Gastroesophageal sphincter (tissue), 4 donors: Measurements from ENCODE around the gene GUSB. TPM values are rescaled to one million over a fixed set of nuclear protein-coding genes. Genes with fewer than 3 reads are reported as not detected.
"Not testable (repeated sequence)": the region's sequence is repeated elsewhere in the genome, so short reads cannot be mapped to it uniquely, and the experiment has no call there.

Experiments
- ATAC-seq: fragments of 150-250 bp; one replicate; pipeline ENCODE4 v1.9.1; 2016; ENCODE audit warnings: mild to moderate bottlenecking, moderate library complexity
- H3K27ac ChIP-seq, 4 donors: fragments of 200-600 bp; sonication (generic) in 3 of 4; 1 replicate in 3 of 4; 2 replicates in 1 of 4; pipeline ENCODE4 v1.5.1; 2016 to 2019
- H3K27me3 ChIP-seq: fragments of 200-600 bp; sonication (generic); one replicate; pipeline ENCODE4 v1.5.1; 2019
- H3K36me3 ChIP-seq, 2 donors: fragments of 200-600 bp; sonication (generic); one replicate each; pipeline ENCODE4 v1.5.1; 2019; ENCODE audit warnings: control low read depth in 1 of 2
- H3K4me1 ChIP-seq, 3 donors: fragments of 200-600 bp; sonication (generic); 1 replicate in 2 of 3; 2 replicates in 1 of 3; pipeline ENCODE4 v1.5.1; 2016 to 2019; ENCODE audit warnings: control low read depth in 2 of 3
- H3K4me3 ChIP-seq, 2 donors: fragments of 200-600 bp; sonication (generic); one replicate each; pipeline ENCODE4 v1.5.1; 2019; ENCODE audit warnings: mild to moderate bottlenecking in 1 of 2, moderate library complexity in 1 of 2
- H3K9me3 ChIP-seq, 3 donors: fragments of 200-600 bp; sonication (generic); one replicate each; pipeline ENCODE4 v1.5.1; 2017 to 2019; ENCODE audit warnings: control low read depth in 2 of 3
- EP300 ChIP-seq: sonication (generic); formaldehyde crosslinking; IDR thresholded peaks from one replicate; pipeline ENCODE4 v1.6.1; 2017; ENCODE audit warnings: antibody characterized with exemption, mild to moderate bottlenecking
- POLR2A ChIP-seq, 2 donors: fragments of 450-650 bp; IDR thresholded peaks; one replicate each; pipeline ENCODE4 v1.6.1; 2017; ENCODE audit warnings: antibody characterized with exemption in 2 of 2, mild to moderate bottlenecking in 2 of 2, moderate library complexity in 1 of 2
- POLR2AphosphoS5 ChIP-seq: sonication (generic); formaldehyde crosslinking; IDR thresholded peaks from one replicate; pipeline ENCODE4 v1.6.1; 2017; ENCODE audit warnings: antibody characterized with exemption
- WGBS, 2 donors: methylation state at CpG; one replicate each; pipeline ENCODE4 v1.1.5; 2018; ENCODE audit warnings: low coverage in 1 of 2; 5-methylcytosine and 5-hydroxymethylcytosine counted together
- total RNA-seq, 4 donors: library from RNA; depleted of rRNA; stranded (reverse); fragments of >200 nt; gene quantifications; one replicate each; pipeline ENCODE4 v1.1.0, GENCODE V29; 2016
- TF ChIP-seq, protein P1 (sequence below), 4 experiments: fragments of 200-600 bp in 2 of 4; fragments of 450-650 bp in 2 of 4; sonication (generic) in 1 of 4; IDR thresholded peaks; one replicate each; pipeline ENCODE4 v1.5.1; 2017 to 2019; ENCODE audit warnings: antibody characterized with exemption in 4 of 4, mild to moderate bottlenecking in 2 of 4, moderate library complexity in 2 of 4

Gene GUSB
- total RNA-seq, 4 donors from 2014 or later: 14.8 to 17.1 (median 15.9) TPM

DNA sequence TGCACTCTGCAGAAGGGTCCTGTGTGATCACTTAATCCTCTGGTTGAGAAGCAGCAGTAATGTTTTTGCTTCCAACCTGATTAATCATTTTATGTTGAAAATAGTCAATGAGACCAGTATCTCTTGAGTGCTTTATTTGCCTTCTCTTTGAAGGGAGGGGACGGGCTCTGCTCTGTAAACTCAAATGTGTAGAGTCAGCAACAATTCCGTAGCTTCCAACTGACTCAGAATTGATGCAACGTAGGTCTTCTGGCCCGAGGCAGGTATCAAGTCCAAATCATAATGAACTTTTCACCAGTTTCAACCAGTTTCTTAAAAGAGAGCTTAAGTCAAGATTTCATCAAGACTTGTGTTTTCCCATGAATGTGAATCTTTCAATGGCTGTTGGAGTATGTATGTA is 26.3 kb downstream of the GUSB start:
- TF ChIP-seq POLR2A (IDR thresholded peaks at IDR 0.05) (no peak), POLR2AphosphoS5 (no peak), EP300 (no peak)
- TF ChIP-seq, protein P1, sequence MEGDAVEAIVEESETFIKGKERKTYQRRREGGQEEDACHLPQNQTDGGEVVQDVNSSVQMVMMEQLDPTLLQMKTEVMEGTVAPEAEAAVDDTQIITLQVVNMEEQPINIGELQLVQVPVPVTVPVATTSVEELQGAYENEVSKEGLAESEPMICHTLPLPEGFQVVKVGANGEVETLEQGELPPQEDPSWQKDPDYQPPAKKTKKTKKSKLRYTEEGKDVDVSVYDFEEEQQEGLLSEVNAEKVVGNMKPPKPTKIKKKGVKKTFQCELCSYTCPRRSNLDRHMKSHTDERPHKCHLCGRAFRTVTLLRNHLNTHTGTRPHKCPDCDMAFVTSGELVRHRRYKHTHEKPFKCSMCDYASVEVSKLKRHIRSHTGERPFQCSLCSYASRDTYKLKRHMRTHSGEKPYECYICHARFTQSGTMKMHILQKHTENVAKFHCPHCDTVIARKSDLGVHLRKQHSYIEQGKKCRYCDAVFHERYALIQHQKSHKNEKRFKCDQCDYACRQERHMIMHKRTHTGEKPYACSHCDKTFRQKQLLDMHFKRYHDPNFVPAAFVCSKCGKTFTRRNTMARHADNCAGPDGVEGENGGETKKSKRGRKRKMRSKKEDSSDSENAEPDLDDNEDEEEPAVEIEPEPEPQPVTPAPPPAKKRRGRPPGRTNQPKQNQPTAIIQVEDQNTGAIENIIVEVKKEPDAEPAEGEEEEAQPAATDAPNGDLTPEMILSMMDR (IDR thresholded peaks at IDR 0.05): no peak
- H3K27me3 ChIP-seq: no peaks in the 10 kb centered on the region
- H3K4me3 ChIP-seq: no peak overlapping the region
- peaks cover 0 to 73% of the 10 kb centered on the region in 2 donors for H3K36me3 ChIP-seq
- no peak overlapping the region for H3K27ac ChIP-seq
- 89 to 100% methylated on average over 1 to 4 of the region's 4 CpGs for WGBS, 2 donors
- H3K4me1 ChIP-seq: no peaks in the 10 kb centered on the region
- ATAC-seq: no peak
- H3K9me3 ChIP-seq: no peaks in the 10 kb centered on the region

DNA sequence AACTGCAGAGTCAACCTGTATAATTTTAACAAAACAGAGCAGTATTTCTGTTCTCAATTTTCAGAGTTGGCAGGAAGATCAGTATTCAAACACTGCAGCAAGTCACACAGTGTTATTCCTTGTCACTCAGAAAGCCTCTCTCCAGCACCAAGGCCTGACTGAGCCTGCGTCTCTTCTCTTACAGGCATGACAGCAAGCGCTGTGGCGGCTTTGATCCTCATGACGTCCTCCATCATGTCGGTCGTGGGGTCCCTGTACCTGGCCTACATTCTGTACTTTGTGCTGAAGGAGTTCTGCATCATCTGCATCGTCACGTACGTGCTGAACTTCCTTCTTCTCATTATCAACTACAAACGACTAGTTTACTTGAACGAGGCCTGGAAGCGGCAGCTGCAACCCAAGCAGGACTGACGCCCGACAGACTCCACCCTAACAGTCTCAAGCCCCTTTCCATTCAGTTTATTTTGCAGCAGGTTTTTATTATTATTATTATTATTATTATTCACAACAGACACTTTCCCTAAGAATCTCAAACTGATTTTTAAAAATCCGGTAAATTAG is 28.0 kb downstream of the GUSB start:
- ATAC-seq: no peak
- no peak overlapping the region for H3K27ac ChIP-seq
- WGBS, 2 donors: 85 to 88% methylated on average over 14 to 15 of the region's 15 CpGs
- H3K36me3 ChIP-seq: peaks cover 0 to 56% of the 10 kb centered on the region in 2 donors
- H3K27me3 ChIP-seq: no peaks in the 10 kb centered on the region
- no peaks in the 10 kb centered on the region for H3K9me3 ChIP-seq
- no peaks in the 10 kb centered on the region for H3K4me1 ChIP-seq
- TF ChIP-seq EP300: no peak
- no peak for TF ChIP-seq POLR2AphosphoS5
- TF ChIP-seq POLR2A (IDR thresholded peaks at IDR 0.05): no peak
- TF ChIP-seq, protein P1 (IDR thresholded peaks at IDR 0.05): no peak
- H3K4me3 ChIP-seq: no peak overlapping the region

DNA sequence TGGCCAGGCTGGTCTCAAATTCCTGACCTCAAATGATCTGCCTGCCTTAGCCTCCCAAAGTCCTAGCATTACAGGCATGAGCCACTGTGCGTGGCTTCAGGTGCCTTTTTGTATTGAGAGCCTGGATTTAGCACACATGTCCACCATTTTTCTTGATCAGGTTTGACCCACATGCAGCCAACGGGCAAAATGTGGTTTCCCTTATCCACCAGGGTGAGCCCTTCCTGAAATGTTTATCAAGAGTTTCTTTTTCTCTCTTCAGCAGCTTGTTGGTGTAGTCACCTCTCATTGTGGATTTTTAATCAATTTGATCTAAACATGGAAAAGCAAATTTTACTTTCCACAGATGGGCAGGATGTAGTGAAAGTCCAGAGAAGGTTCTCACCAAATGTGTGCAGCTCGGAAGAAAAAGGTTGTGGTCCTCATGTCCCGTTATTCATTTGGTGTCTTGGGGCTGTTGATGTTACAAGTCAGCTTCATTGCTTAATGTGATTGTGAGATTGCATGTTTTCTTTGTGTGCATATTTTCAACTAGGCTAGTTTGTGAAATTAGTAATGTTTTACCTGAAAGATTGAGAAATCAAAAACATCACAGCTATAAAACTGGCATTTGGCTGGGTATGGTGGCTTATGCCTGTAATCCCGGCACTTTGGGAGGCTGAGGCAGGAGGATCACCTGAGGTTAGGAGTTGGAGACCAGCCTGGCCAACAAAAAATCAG is 28.9 kb downstream of the GUSB start:
- Histone ChIP-seq H3K4me1 (no peaks in the 10 kb centered on the region), H3K27me3 (no peaks in the 10 kb centered on the region), H3K4me3 (no peak overlapping the region), H3K36me3 (peaks cover 0 to 48% of the 10 kb centered on the region in 2 donors), H3K9me3 (no peaks in the 10 kb centered on the region), H3K27ac (no peak overlapping the region)
- ATAC-seq: no peak
- whole genome bisulfite sequencing, 2 donors: 78 to 92% methylated on average over 3 to 5 of the region's 5 CpGs
- TF ChIP-seq POLR2AphosphoS5 (no peak), EP300 (no peak), POLR2A (IDR thresholded peaks at IDR 0.05) (no peak)
- TF ChIP-seq, protein P1 (IDR thresholded peaks at IDR 0.05): no peak

DNA sequence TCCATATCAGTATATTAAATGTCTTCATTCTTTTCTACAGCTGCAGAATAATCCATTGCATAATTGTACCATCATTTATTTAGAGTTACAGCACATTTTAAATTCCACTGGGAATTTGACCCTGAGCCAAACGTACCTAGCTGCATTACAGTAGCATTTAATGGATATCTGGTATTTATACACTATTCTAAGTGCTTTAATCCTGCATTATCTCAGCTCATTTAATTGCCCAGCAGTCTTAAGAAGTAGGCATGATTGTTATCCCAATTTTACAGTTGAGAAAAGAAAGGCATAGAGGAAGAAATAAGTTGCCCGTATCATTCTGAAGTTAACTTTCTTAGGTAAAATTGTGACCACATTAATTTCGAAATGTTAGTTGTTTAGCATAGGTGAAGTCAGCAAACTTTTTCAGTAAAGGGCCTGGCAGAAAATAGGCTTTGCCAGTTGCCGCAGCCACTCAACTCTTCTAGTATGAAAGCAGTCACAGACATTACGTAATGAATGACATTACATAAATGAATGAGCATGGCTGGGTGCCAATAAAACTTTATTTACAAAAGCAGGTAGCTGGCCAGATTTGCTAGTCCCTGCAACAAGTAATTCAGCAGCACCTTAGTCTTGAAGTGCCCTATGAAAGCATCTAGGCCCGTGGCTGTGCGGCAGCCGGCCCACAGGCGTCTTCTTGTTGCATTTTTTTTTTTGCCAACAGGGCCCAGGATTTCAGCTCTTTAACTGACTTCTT is 30.0 kb downstream of the GUSB start:
- no peak for TF ChIP-seq EP300
- TF ChIP-seq POLR2A (IDR thresholded peaks at IDR 0.05): no peak
- no peaks in the 10 kb centered on the region for H3K27me3 ChIP-seq
- WGBS, 2 donors: 81 to 83% methylated on average over 9 of the region's 9 CpGs
- ATAC-seq: no peak
- H3K4me1 ChIP-seq: no peaks in the 10 kb centered on the region
- H3K27ac ChIP-seq: no peak overlapping the region
- H3K9me3 ChIP-seq: no peaks in the 10 kb centered on the region
- H3K36me3 ChIP-seq: peaks cover 0 to 36% of the 10 kb centered on the region in 2 donors
- H3K4me3 ChIP-seq: no peak overlapping the region

DNA sequence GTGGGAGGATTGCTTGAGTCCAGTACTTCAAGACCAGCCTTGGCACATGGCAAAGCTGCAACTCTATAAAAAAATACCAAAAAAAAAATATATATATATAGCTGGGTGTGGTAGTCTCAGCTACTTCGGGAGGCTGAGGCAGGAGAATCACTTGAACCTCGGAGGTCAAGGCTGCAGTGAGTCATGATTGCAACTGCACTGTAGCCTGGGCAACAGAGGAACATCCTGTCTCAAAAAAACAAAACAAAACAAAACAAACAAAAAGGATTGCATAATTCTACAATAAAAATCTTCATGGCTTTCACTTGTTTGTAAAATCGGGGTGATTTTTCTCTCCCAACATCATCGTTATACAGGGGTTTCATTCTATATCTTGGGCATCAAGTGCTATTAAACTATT is 35.1 kb downstream of the GUSB start:
- 53 to 82% methylated on average over 3 to 4 of the region's 4 CpGs for WGBS, 2 donors
- Histone ChIP-seq H3K4me3 (no peak overlapping the region), H3K36me3 (no peaks in the 10 kb centered on the region), H3K9me3 (no peaks in the 10 kb centered on the region), H3K27ac (no peak overlapping the region), H3K27me3 (no peaks in the 10 kb centered on the region), H3K4me1 (no peaks in the 10 kb centered on the region)
- TF ChIP-seq, protein P1 (IDR thresholded peaks at IDR 0.05): no peak
- TF ChIP-seq POLR2AphosphoS5 (no peak), EP300 (no peak), POLR2A (IDR thresholded peaks at IDR 0.05) (no peak)
- ATAC-seq: no peak

DNA sequence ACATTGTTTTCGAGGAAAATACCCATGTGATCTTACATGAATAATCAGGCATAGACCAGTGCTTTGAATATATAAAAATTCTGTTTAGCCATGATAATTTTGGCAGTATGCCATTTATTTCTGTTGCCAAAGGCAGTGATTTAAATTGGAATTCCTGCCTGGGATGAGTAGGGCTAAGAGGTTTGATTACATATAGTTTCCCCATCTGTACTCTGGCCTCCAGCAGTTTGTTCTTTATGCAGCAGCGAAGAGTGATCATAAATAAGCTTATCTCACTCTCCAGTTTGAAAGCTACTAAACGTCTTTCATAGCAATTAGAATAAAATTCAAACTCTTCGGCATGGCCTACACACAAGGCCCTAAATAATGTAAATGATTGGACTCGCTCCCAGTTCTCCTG is 36.2 kb downstream of the GUSB start:
- H3K4me1 ChIP-seq, H3K27ac ChIP-seq, H3K9me3 ChIP-seq, H3K36me3 ChIP-seq, H3K4me3 ChIP-seq, ATAC-seq, H3K27me3 ChIP-seq: not testable (repeated sequence)
- 83 to 86% methylated on average over 1 of the region's 5 CpGs for WGBS, 2 donors
